Measurements from ENCODE around the gene TCN2.

Gene TCN2

GRCh38 chr22:30605449-30606110, 1.4 kb upstream of the TCN2 start:
- TF ChIP-seq, protein P1, sequence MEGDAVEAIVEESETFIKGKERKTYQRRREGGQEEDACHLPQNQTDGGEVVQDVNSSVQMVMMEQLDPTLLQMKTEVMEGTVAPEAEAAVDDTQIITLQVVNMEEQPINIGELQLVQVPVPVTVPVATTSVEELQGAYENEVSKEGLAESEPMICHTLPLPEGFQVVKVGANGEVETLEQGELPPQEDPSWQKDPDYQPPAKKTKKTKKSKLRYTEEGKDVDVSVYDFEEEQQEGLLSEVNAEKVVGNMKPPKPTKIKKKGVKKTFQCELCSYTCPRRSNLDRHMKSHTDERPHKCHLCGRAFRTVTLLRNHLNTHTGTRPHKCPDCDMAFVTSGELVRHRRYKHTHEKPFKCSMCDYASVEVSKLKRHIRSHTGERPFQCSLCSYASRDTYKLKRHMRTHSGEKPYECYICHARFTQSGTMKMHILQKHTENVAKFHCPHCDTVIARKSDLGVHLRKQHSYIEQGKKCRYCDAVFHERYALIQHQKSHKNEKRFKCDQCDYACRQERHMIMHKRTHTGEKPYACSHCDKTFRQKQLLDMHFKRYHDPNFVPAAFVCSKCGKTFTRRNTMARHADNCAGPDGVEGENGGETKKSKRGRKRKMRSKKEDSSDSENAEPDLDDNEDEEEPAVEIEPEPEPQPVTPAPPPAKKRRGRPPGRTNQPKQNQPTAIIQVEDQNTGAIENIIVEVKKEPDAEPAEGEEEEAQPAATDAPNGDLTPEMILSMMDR (IDR thresholded peaks at IDR 0.05; ENCODE audit: borderline replicate concordance, extremely low read depth, low read length, poor library complexity, severe bottlenecking), result peak; percentile 61
- TF ChIP-seq EZH2 (IDR thresholded peaks at IDR 0.05; ENCODE audit: borderline replicate concordance, low read depth, low read length, severe bottlenecking), result no peak
- ATAC-seq (ENCODE audit: insufficient read depth, low read depth) (no peak), DNase-seq (no peak)
- Histone ChIP-seq H3K4me3 (ENCODE audit: low read depth in 1 of 2, low read length in 2 of 2) (no peak overlapping the region), H3K4me2 (ENCODE audit: insufficient read depth, low read length) (no peak overlapping the region), H4K20me1 (ENCODE audit: insufficient read depth, low read length) (no peaks in the 10 kb centered on the region), H3K4me1 (ENCODE audit: insufficient read depth, low read length) (no peaks in the 10 kb centered on the region), H3K27ac (ENCODE audit: low read length) (no peak overlapping the region), H3K36me3 (ENCODE audit: insufficient read depth, low read length) (no peaks in the 10 kb centered on the region), H3K27me3 (ENCODE audit: insufficient read depth, low read length, poor library complexity) (no peaks in the 10 kb centered on the region), H3K9me3 (ENCODE audit: insufficient read depth, low read length, severe bottlenecking) (no peaks in the 10 kb centered on the region), H3K79me2 (ENCODE audit: insufficient read depth, low read length) (no peaks in the 10 kb centered on the region), H3K9ac (ENCODE audit: low read depth, low read length) (no peak overlapping the region), H2AFZ (ENCODE audit: low read depth, low read length) (no peak overlapping the region)

- no peak overlapping the region for H3K4me3 ChIP-seq (ENCODE audit: low read depth in 1 of 2, low read length in 2 of 2)
- peaks cover 2% of the 10 kb centered on the region for H3K27me3 ChIP-seq (ENCODE audit: insufficient read depth, low read length, poor library complexity)
- DNase-seq, result no peak
- TF ChIP-seq, protein P1 (IDR thresholded peaks at IDR 0.05; ENCODE audit: borderline replicate concordance, extremely low read depth, low read length, poor library complexity, severe bottlenecking), result no peak
- no peak for TF ChIP-seq EZH2 (IDR thresholded peaks at IDR 0.05; ENCODE audit: borderline replicate concordance, low read depth, low read length, severe bottlenecking)
- H3K27ac ChIP-seq (ENCODE audit: low read length), result no peak overlapping the region
- ATAC-seq (ENCODE audit: insufficient read depth, low read depth), result no peak
- H3K4me1 ChIP-seq (ENCODE audit: insufficient read depth, low read length), result no peaks in the 10 kb centered on the region
- no peaks in the 10 kb centered on the region for H3K9me3 ChIP-seq (ENCODE audit: insufficient read depth, low read length, severe bottlenecking)
- no peak overlapping the region for H2AFZ ChIP-seq (ENCODE audit: low read depth, low read length)
- no peaks in the 10 kb centered on the region for H3K36me3 ChIP-seq (ENCODE audit: insufficient read depth, low read length)
- no peaks in the 10 kb centered on the region for H4K20me1 ChIP-seq (ENCODE audit: insufficient read depth, low read length)
- H3K4me2 ChIP-seq (ENCODE audit: insufficient read depth, low read length), result no peak overlapping the region
- H3K9ac ChIP-seq (ENCODE audit: low read depth, low read length), result no peak overlapping the region
- no peaks in the 10 kb centered on the region for H3K79me2 ChIP-seq (ENCODE audit: insufficient read depth, low read length)
These were observed 441 bp downstream of the TCN2 start for GRCh38 chr22:30607300-30607930.

GRCh38 chr22:30607939-30608338, 965 bp downstream of the TCN2 start:
- Histone ChIP-seq H3K27me3 (ENCODE audit: insufficient read depth, low read length, poor library complexity) (peaks cover 2% of the 10 kb centered on the region), H3K79me2 (ENCODE audit: insufficient read depth, low read length) (no peaks in the 10 kb centered on the region), H3K4me2 (ENCODE audit: insufficient read depth, low read length) (no peak overlapping the region), H3K4me1 (ENCODE audit: insufficient read depth, low read length) (no peaks in the 10 kb centered on the region), H2AFZ (ENCODE audit: low read depth, low read length) (no peak overlapping the region), H3K27ac (ENCODE audit: low read length) (no peak overlapping the region), H3K4me3 (ENCODE audit: low read depth in 1 of 2, low read length in 2 of 2) (no peak overlapping the region), H3K9me3 (ENCODE audit: insufficient read depth, low read length, severe bottlenecking) (no peaks in the 10 kb centered on the region), H3K9ac (ENCODE audit: low read depth, low read length) (no peak overlapping the region), H4K20me1 (ENCODE audit: insufficient read depth, low read length) (no peaks in the 10 kb centered on the region), H3K36me3 (ENCODE audit: insufficient read depth, low read length) (no peaks in the 10 kb centered on the region)
- TF ChIP-seq EZH2 (IDR thresholded peaks at IDR 0.05; ENCODE audit: borderline replicate concordance, low read depth, low read length, severe bottlenecking), result no peak
- TF ChIP-seq, protein P1 (IDR thresholded peaks at IDR 0.05; ENCODE audit: borderline replicate concordance, extremely low read depth, low read length, poor library complexity, severe bottlenecking), result no peak
- ATAC-seq (ENCODE audit: insufficient read depth, low read depth) (no peak), DNase-seq (no peak)

Measured in DND-41 (cell line).